Hepatocyte (in vitro differentiated cells): ENCODE measurements around the gene FAM168B. TPM values are rescaled to one million over a fixed set of nuclear protein-coding genes. Genes with fewer than 3 reads are reported as not detected.

Source experiments
- DNase-seq: peaks from one replicate; pipeline ENCODE4 v3.0.0-alpha.2; 2016; ENCODE audit warnings: low spot score
- H2AFZ ChIP-seq: fragments of 200-600 bp; sonication (generic); 2 replicates; pipeline ENCODE4 v1.6.0; 2016; ENCODE audit warnings: antibody characterized with exemption, mild to moderate bottlenecking
- H3K27ac ChIP-seq: fragments of 200-600 bp; sonication (generic); 2 replicates; pipeline ENCODE4 v1.5.1; 2016; ENCODE audit warnings: mild to moderate bottlenecking
- H3K27me3 ChIP-seq: fragments of 200-600 bp; sonication (generic); 2 replicates; pipeline ENCODE4 v1.6.1; 2016
- H3K36me3 ChIP-seq: fragments of 200-600 bp; sonication (generic); replicated peaks from 2 replicates; pipeline ENCODE4 v1.5.1; 2016; ENCODE audit warnings: low read depth; ENCODE audit not compliant: insufficient read depth
- H3K4me1 ChIP-seq: fragments of 200-600 bp; sonication (generic); 2 replicates; pipeline ENCODE4 v1.5.1; 2016; ENCODE audit warnings: mild to moderate bottlenecking, moderate library complexity; ENCODE audit not compliant: insufficient read depth
- H3K4me2 ChIP-seq: fragments of 200-600 bp; sonication (generic); 2 replicates; pipeline ENCODE4 v1.6.0; 2016
- H3K4me3 ChIP-seq: fragments of 200-600 bp; sonication (generic); 2 replicates; pipeline ENCODE4 v1.5.1; 2016; ENCODE audit warnings: mild to moderate bottlenecking
- H3K79me2 ChIP-seq: fragments of 200-600 bp; sonication (generic); 2 replicates; pipeline ENCODE4 v1.6.0; 2017; ENCODE audit warnings: mild to moderate bottlenecking
- H3K9me2 ChIP-seq: fragments of 200-600 bp; sonication (generic); replicated peaks from 2 replicates; pipeline ENCODE4 v1.6.0; 2017; ENCODE audit warnings: mild to moderate bottlenecking; ENCODE audit not compliant: insufficient read depth
- H3K9me3 ChIP-seq: fragments of 200-600 bp; sonication (generic); 2 replicates; pipeline ENCODE4 v1.5.1; 2016; ENCODE audit warnings: low read depth, mild to moderate bottlenecking
- H4K20me1 ChIP-seq: fragments of 200-600 bp; sonication (generic); 2 replicates; pipeline ENCODE4 v1.6.0; 2016; ENCODE audit warnings: mild to moderate bottlenecking; ENCODE audit not compliant: insufficient read depth, poor library complexity, severe bottlenecking
- CTCF ChIP-seq: fragments of 200-600 bp; sonication (generic); IDR thresholded peaks from 2 replicates; pipeline ENCODE4 v1.5.1; 2016; ENCODE audit warnings: antibody characterized with exemption, mild to moderate bottlenecking; ENCODE audit not compliant: poor library complexity
- EZH2 ChIP-seq: fragments of 200-600 bp; sonication (generic); IDR thresholded peaks from 2 replicates; pipeline ENCODE4 v1.6.1; 2016; ENCODE audit warnings: antibody characterized with exemption, mild to moderate bottlenecking, borderline replicate concordance
- EZH2phosphoT487 ChIP-seq: fragments of 200-600 bp; sonication (generic); IDR thresholded peaks from one replicate; pipeline ENCODE4 v1.6.1; 2018; ENCODE audit warnings: antibody characterized with exemption, mild to moderate bottlenecking, low read depth, moderate library complexity; ENCODE audit not compliant: unreplicated experiment, severe bottlenecking
- WGBS: methylation state at CpG from one replicate; pipeline ENCODE4 v1.1.6; 2016; ENCODE audit warnings: low lambda C conversion rate; ENCODE audit errors: missing lambda C conversion rate; 5-methylcytosine and 5-hydroxymethylcytosine counted together
- polyA plus RNA-seq: library from polyadenylated mRNA; unstranded; fragments of >200 nt; fragmentation: Nextera tagmentation; extraction: Ambion mirVana; gene quantifications from 2 replicates; pipeline ENCODE4 v1.2.1, GENCODE V29; 2016
- total RNA-seq: library from RNA; depleted of rRNA; stranded (reverse); fragments of >200 nt; gene quantifications from 2 replicates; pipeline ENCODE4 v1.2.3, GENCODE V29; 2014

FAM168B gene
- total and polyA plus RNA-seq, 2 experiments from 2014 or later: 40.0 to 123 TPM

DNA sequence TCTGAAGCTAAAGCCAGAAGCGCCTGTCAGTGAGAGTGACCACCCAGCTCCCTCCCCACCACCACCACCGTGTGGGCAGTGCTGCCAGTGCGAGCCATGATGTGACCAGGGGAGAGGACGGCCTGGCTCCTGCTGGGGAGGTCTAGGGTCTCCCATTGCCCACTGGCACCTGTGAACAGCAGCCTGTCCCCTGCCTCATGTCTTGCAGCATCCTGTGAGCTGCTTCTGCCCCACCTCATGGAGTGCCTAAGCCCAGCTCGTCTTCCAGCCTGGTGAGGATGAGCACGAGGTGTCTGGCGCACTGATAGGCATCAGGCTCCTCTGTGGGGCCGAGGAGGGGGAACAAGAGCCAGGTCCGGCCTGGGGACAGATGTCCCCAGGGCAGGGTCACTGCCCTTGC lies 61.4 kb downstream of the FAM168B start:
- H3K79me2 ChIP-seq: no peaks in the 10 kb centered on the region
- H3K9me3 ChIP-seq: no peaks in the 10 kb centered on the region
- DNase-seq: no peak
- no peak overlapping the region for H3K4me3 ChIP-seq
- H3K27me3 ChIP-seq: no peaks in the 10 kb centered on the region
- H4K20me1 ChIP-seq: no peaks in the 10 kb centered on the region
- no peak overlapping the region for H3K4me2 ChIP-seq
- TF ChIP-seq EZH2phosphoT487 (no peak), CTCF (no peak), EZH2 (no peak)
- H3K9me2 ChIP-seq: no peaks in the 10 kb centered on the region
- WGBS: 78% methylated on average over 9 of the region's 9 CpGs
- H3K27ac ChIP-seq: no peak overlapping the region
- no peaks in the 10 kb centered on the region for H3K36me3 ChIP-seq
- no peak overlapping the region for H2AFZ ChIP-seq
- H3K4me1 ChIP-seq: peaks cover 12% of the 10 kb centered on the region

- H4K20me1 ChIP-seq: no peaks in the 10 kb centered on the region
- TF ChIP-seq CTCF: no peak
- no peak for TF ChIP-seq EZH2
- TF ChIP-seq EZH2phosphoT487: no peak
- 81% methylated on average over 9 of the region's 9 CpGs for WGBS
These were observed 61.8 kb downstream of the FAM168B start for GRCh38 chr2:131031431-131031841.

DNA sequence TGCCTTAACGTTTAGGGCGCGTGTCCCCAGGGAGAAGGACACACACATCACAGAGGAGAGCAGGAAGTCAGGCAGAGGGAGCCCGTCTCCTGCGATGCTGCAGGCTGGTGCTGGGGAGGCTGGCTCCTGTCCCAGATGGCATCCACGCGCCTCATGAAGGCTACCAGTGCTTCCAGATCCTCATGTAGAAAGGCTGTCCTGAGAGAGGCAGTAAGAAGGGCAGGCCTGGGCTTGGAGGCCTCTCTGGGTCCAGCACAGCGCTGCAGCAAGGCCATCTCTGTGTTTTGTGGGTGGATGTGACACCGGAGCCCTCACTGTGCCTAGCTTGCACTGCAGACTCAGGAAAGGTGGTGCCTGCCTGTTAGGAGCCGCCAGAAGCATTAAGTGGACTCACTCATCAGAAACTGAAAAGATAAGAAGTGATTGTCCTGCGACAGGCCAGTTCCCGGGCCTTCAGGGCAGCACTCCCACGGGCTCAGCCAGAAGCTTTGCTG lies 62.7 kb downstream of the FAM168B start:
- Histone ChIP-seq H2AFZ (no peak overlapping the region), H3K27me3 (no peaks in the 10 kb centered on the region), H3K4me1 (peaks cover 8% of the 10 kb centered on the region), H3K79me2 (no peaks in the 10 kb centered on the region), H3K4me2 (no peak overlapping the region), H3K9me3 (no peaks in the 10 kb centered on the region), H3K4me3 (no peak overlapping the region), H4K20me1 (no peaks in the 10 kb centered on the region), H3K36me3 (no peaks in the 10 kb centered on the region), H3K27ac (no peak overlapping the region), H3K9me2 (no peaks in the 10 kb centered on the region)
- WGBS: 64% methylated on average over 13 of the region's 13 CpGs
- TF ChIP-seq CTCF: no peak
- no peak for DNase-seq

More at GRCh38 chr2:131031431-131031841, 61.8 kb downstream of the FAM168B start:
- H3K4me2 ChIP-seq: no peak overlapping the region
- no peak overlapping the region for H3K27ac ChIP-seq
- H3K27me3 ChIP-seq: no peaks in the 10 kb centered on the region
- no peak overlapping the region for H2AFZ ChIP-seq
- DNase-seq: no peak
- no peak overlapping the region for H3K4me3 ChIP-seq
- peaks cover 12% of the 10 kb centered on the region for H3K4me1 ChIP-seq
- no peaks in the 10 kb centered on the region for H3K79me2 ChIP-seq
- no peaks in the 10 kb centered on the region for H3K9me2 ChIP-seq
- no peaks in the 10 kb centered on the region for H3K9me3 ChIP-seq
- H3K36me3 ChIP-seq: no peaks in the 10 kb centered on the region

DNA sequence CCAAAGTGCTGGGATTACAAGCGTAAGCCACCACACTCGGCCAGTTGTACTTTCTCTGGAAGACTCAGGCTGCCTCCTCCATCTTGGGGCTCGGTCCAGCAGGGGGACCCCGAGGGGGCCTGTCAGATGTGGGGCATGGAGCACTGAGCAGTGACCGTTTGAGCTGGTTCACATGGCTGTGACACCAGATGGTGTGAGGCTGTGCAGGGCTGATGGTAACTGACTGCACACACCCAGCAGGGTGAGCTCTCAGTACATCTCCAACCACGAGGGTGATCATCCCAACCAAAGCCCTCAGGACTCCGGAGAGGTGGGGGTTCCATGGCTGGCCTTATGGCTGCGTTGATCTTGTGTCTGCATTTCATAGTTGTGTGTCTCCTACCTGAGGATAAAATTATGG lies 63.4 kb downstream of the FAM168B start:
- H3K9me2 ChIP-seq: no peaks in the 10 kb centered on the region
- H3K4me1 ChIP-seq: peaks cover 5% of the 10 kb centered on the region
- no peaks in the 10 kb centered on the region for H3K27me3 ChIP-seq
- no peaks in the 10 kb centered on the region for H3K36me3 ChIP-seq
- 83% methylated on average over 8 of the region's 8 CpGs for WGBS
- no peaks in the 10 kb centered on the region for H3K9me3 ChIP-seq
- H4K20me1 ChIP-seq: no peaks in the 10 kb centered on the region
- no peaks in the 10 kb centered on the region for H3K79me2 ChIP-seq
- H3K27ac ChIP-seq: no peak overlapping the region
- DNase-seq: no peak
- H2AFZ ChIP-seq: no peak overlapping the region
- no peak overlapping the region for H3K4me2 ChIP-seq
- no peak overlapping the region for H3K4me3 ChIP-seq
- TF ChIP-seq EZH2: no peak
- no peak for TF ChIP-seq EZH2phosphoT487
- TF ChIP-seq CTCF: no peak
